ENCODE data around the gene CRYAB.
"Not testable (repeated sequence)": the region's sequence is repeated elsewhere in the genome, so short reads cannot be mapped to it uniquely, and the experiment has no call there.

CRYAB gene

GRCh38 chr11:111908639-111909305, 2.8 kb downstream of the CRYAB start:
- no peak for DNase-seq (ENCODE audit: low spot score)

DNA sequence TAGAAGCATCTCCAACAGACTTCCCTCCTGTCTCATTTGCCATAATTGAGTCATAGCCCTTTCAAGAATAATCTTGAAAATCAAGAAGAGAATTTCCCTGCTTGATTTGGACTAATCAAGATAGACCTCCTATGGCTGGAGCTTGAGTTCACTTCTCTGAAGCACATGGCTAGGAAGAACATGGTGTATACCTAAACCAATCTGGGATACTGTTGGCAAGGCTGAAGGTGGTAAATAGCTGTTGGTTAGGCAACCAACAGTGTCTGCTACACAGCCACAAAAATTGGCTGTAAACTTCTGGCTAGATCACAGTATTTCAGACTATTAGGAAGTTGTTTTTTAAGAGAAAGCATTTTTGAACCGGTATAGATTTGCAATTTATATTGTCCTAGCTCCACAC, 4.9 kb downstream of the CRYAB start:
- DNase-seq (ENCODE audit: low spot score) = no peak

DNA sequence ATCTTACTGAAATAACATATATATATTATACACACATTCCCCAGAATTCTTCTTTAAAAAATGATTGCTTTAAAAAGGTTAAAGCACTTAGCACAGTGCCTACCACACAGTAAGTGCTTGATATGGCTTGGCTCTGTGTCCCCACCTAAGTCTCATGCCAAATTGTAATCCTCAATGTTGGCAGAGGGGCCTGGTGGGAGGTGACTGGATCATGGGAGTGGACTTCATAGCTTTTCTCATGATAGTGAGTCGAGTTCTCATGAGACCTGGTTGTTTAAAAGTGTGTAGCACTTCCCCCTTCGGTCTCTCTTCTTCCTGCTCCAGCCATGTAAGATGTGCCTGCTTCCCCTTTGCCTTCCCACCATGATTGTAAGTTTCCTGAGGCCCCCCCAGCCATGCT, 6.2 kb downstream of the CRYAB start:
- no peak for DNase-seq (ENCODE audit: low spot score)

DNA sequence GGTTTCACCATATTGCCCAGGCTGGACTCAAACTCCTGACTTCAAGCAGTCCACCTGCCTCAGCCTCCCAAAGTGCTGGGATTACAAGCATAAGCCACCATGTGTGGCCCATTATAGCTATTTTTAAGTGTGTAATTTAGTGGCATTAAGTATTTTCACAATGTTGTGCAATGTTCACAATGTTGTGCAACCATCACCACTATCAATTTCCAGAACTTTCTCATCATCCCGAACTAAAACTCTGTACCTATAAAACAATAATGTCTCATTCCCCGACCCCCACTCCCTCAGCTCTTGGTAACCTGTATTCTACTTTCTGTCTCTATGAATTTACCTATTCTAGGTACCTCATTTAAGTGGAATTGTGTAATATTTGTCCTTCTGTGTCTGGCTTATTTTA, 24.7 kb downstream of the CRYAB start:
- DNase-seq (ENCODE audit: low spot score) = no peak

DNA sequence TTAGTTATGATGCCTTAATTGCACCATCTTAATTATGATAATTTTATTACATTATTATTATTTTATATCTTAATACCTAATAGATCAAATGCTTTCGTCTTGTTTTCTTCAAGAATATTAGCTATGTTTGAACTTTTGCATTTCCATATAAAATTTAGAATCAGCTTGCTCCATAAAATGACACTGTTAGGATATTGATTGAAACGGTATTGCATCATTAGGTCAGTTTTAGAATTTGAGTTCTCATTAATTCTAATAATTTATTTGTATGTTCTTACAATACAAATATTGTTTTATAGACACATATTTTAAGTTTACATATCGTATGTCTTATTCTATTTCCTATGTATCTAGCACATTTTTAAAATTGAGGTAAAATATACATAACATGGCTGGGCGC, 25.5 kb downstream of the CRYAB start:
- no peak for DNase-seq (ENCODE audit: low spot score)

DNA sequence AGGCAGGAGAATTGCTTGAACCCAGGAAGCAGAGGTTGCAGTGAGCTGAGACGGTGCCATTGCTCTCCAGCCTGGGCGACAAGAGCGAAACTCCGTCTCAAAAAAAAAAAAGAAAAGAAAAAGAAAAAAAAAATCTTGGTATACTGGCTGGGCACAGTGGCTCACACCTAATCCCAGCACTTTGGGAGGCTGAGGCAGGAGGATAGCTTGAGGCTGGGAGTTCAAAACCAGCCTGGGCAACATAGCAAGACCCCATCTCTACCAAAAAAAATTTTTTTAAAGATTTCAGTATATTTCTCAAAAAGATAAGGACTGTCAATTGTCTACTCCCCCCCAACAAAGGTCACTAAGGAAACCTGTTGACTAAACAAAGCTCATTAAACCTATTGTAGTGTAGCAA, 26.5 kb downstream of the CRYAB start:
- not testable (repeated sequence) for DNase-seq (ENCODE audit: low spot score)

DNA sequence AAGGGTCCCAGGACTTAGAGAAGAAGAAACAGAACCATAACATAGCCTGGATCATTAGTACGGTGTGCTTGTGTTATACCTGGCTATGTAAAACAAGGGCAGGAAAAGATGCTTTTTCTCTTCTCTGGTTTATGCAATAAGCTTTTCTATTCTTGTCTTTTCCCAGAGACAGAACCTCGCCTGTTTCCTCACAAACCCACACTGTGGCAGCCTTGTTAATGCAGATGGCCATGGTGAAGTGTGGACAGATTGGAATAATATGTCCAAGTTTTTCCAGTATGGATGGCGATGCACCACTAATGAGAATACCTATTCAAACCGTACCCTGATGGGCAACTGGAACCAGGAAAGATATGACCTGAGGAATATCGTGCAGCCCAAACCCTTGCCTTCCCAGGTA, 29.4 kb downstream of the CRYAB start:
- no peak for DNase-seq (ENCODE audit: low spot score)

GRCh38 chr11:111879637-111879960, 32.0 kb downstream of the CRYAB start:
- DNase-seq (ENCODE audit: low spot score) = no peak

DNA sequence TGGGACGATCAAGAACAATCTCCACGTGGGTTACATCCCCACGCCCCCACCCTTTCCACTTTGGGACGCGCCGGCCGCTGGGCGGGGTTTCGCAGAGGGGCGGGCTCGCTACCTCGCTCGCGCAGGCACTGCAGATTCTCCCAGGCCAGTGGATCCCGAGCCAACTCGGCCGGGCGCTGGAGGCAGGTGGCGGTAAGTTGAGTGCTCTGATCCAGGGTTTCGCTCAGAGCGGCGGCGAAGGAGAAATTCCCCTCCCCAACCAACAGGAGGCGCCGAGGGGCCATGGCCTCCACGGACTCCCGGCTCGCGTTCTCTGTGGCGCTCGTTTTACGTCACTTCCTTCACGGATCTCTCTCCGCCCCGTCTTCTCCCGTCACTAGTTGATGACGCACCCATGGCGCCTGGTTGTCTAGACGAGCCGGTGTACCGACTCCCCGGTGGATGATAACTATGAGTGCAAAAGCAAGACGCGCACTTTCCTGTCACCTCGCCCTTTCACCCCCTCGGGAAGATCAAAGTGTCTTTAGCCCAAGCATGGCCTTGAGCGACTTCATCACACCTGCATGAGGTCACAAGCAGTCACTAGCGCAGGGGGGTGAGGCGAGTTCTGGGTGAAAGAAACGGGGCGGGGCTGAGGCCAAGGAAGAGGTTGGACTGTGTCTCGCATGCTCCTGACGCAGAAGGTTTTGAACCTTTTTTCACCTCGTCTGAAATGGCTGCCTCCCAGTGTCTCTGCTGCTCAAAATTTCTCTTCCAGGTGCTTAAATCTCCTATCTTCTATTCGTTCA, 32.5 kb downstream of the CRYAB start, which contains the start of the genes CFAP68 and FDXACB1:
TSS of gene CFAP68 (plus strand) at position 693 of the 788 bp plus-strand sequence. CDS start at position 713, 20 bp downstream.
TSS of gene FDXACB1 (minus strand) at position 317 of the 788 bp plus-strand sequence. CDS start at position 284, 33 bp downstream.
- peak; percentile 96 for DNase-seq (ENCODE audit: low spot score)

DNA sequence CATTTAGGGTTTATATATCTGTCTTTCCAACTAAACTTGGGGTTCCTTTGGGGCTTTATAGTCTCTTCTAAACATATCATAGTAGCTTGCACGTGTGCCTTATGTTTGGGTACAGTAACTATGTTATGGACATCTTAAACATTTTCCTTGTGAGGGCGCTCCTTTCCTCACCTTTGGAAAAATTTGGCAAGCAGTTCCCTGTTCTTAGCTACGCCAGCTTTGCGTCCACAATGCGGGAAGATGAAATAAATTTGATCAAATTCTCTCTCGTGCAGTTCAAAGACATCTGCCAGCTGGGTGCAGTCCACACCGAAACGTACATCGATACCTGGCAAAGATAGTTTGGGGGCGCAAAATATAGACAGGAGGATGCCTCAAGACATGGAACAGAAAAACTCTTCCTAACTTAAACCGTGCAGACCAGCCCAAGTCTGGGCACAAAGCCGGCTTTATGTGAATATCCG, 33.2 kb downstream of the CRYAB start:
- no peak for DNase-seq (ENCODE audit: low spot score)

DNA sequence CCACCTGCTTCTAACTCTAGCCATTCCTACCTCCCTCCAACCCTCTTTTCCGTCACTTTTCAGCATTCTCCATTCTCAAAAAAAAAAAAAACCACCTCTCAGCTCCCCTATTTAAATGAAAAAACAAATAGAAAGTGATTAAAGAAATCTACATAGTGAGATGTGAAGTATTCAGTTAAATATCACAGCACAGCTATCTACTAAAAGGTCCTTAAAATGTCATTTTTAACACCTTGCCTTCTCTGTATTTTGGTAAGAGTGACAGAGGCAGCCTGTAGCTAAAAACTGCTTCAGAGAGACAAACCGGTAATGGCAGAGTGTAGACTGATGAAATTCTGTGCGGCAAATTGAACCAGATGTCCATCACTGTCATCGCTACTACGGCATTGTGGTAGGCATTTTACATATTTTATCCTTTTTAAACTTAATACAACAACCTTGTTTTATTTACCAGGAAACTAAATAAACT, 39.8 kb downstream of the CRYAB start:
- no peak for DNase-seq (ENCODE audit: low spot score)

- peak; percentile 71 for DNase-seq (ENCODE audit: low spot score)
These were observed 40.5 kb downstream of the CRYAB start, which contains the start of gene ALG9 for GRCh38 chr11:111870886-111871692. Gene ALG9, minus strand, starts transcription at chr11:111871581. Its CDS starts 99 bp downstream, at chr11:111871482.

DNA sequence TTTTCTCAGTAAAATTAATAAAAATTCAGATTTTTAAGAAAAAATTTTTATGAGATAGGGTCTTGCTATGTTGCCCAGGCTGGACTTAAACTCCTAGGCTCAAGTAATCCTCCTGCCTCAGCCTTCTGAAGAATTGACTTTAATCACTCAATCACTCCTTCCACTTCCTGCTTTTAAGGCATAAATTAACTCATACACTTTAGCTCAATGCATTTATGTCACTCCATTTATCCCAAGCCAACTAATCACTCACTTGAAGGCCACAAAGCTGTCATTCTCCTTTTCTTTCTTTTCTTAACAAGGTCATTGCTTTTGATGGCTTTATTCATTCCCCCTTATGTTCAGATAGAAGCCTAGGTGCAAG, 41.1 kb downstream of the CRYAB start:
- no peak for DNase-seq (ENCODE audit: low spot score)

- no peak for DNase-seq (ENCODE audit: low spot score)
These were observed 41.5 kb downstream of the CRYAB start for GRCh38 chr11:111870113-111870512.

DNA sequence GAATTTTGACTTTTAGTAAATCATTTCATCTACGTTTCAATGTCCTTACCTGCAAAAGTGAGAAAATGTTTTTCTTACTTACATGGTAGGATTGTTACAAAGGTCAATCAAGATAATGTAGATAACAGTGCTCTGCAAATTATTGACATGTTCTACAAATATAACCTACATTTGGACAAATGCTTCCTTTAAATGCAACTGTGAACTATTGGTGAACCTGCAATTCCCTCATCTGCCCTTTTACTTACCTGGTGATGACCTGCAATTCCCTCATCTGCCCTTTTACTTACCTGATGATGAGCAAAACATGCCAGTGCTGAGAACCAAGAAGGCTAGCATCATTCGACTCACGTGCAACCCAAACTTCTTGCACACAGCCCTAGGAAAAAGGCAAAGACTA, 51.3 kb downstream of the CRYAB start:
- DNase-seq (ENCODE audit: low spot score) = no peak

Small RNA genes lying within 50 kb of the gene (small RNA-seq; reads per million reads assigned to genes)
- 0 to 0.03 reads per million in 2 experiments for gene C11orf52
- gene GNG5P3 = 0 reads per million in 2 experiments
- gene RNA5SP351 = 0 reads per million in 2 experiments
- gene RPL37AP8 = 0 to 0.40 reads per million in 2 experiments
